Suppressor macrophage (primary cell): ENCODE measurements around the gene DAZ2.
"Not testable (repeated sequence)": the region's sequence is repeated elsewhere in the genome, so short reads cannot be mapped to it uniquely, and the experiment has no call there.

ENCODE experiments used
- DNase-seq, 4 experiments: peaks; one replicate each; pipeline ENCODE4 v3.0.0-alpha.2; 2020 to 2022
- total RNA-seq, 17 experiments: gene quantifications; one replicate each; lab custom pipeline; 2026; ENCODE audit warnings: mixed read lengths in 6 of 17, inconsistent platforms in 3 of 17; lab: John Stamatoyannopoulos, UW

DAZ2 gene
- total RNA-seq, result 0 to 0.11 (median 0) reads per million in 17 experiments

GRCh38 chrY:23219233-23219632 is at the start of gene DAZ2:
Gene DAZ2, plus strand, starts transcription at chrY:23219533. Its CDS starts 208 bp downstream, at chrY:23219741.
- not testable (repeated sequence) for DNase-seq

- not testable (repeated sequence) for DNase-seq
Measured at GRCh38 chrY:23198908-23199307, 20.4 kb upstream of the DAZ2 start, which contains the start of gene DAZ1. Gene DAZ1, minus strand, starts transcription at chrY:23199008. Its CDS starts 208 bp downstream, at chrY:23198800.

- DNase-seq, result not testable (repeated sequence)
Measured at GRCh38 chrY:23207455-23207854, 11.9 kb upstream of the DAZ2 start.

GRCh38 chrY:23209802-23210495 is 9.4 kb upstream of the DAZ2 start:
- not testable (repeated sequence) for DNase-seq

GRCh38 chrY:23210681-23211080 is 8.7 kb upstream of the DAZ2 start:
- DNase-seq, result not testable (repeated sequence)
